ENCODE data around the gene ATP11A. TPM values are rescaled to one million over a fixed set of nuclear protein-coding genes. Genes with fewer than 3 reads are reported as not detected.
"Not testable (repeated sequence)": the region's sequence is repeated elsewhere in the genome, so short reads cannot be mapped to it uniquely, and the experiment has no call there.

ATP11A gene
- total and polyA plus RNA-seq, 2 experiments from 2014 or later = 4.9 to 5.0 TPM

GRCh38 chr13:112684071-112684845 is 5.6 kb upstream of the ATP11A start:
- H3K4me3 ChIP-seq = no peak overlapping the region
- H3K4me1 ChIP-seq (ENCODE audit: insufficient read depth) = no peaks in the 10 kb centered on the region
- H2AFZ ChIP-seq = no peak overlapping the region
- peaks cover 8% of the 10 kb centered on the region; the same call in 1 of the 2 replicates for H3F3A ChIP-seq (ENCODE audit: insufficient read depth)
- in situ Hi-C loops (cut with MboI) = no loop called here
- WGBS, 2 experiments (ENCODE audit: low coverage in 1 of 2, low lambda C conversion rate in 2 of 2, missing lambda C conversion rate in 2 of 2) = 82 to 84% methylated on average over 18 of the region's 18 CpGs
- DNase-seq = no peak
- H3K9me3 ChIP-seq (ENCODE audit: low read depth) = no peaks in the 10 kb centered on the region
- H3K27ac ChIP-seq = no peak overlapping the region
- no peaks in the 10 kb centered on the region for H3K79me2 ChIP-seq (ENCODE audit: insufficient read depth)
- H3K36me3 ChIP-seq (ENCODE audit: low read depth) = no peaks in the 10 kb centered on the region
- H3K27me3 ChIP-seq (replicated peaks; ENCODE audit: insufficient read depth) = no peaks in the 10 kb centered on the region; the same call in 1 of the 2 replicates
- no peak overlapping the region for H3K9ac ChIP-seq
- H4K20me1 ChIP-seq (ENCODE audit: insufficient read depth) = no peaks in the 10 kb centered on the region
- no peaks in the 10 kb centered on the region for H3K9me2 ChIP-seq (ENCODE audit: insufficient read depth)
- no peak overlapping the region for H3K4me2 ChIP-seq (ENCODE audit: unreplicated experiment)
- TF ChIP-seq EZH2 (IDR thresholded peaks at IDR 0.05; ENCODE audit: insufficient read depth, poor library complexity, severe bottlenecking) (no peak), EZH2phosphoT487 (IDR thresholded peaks at IDR 0.05; ENCODE audit: insufficient read depth, low read depth) (no peak)

GRCh38 chr13:112685189-112685805 is 4.5 kb upstream of the ATP11A start:
- H3K9ac ChIP-seq; H3K79me2 ChIP-seq (ENCODE audit: insufficient read depth); H3K4me3 ChIP-seq; H3K9me3 ChIP-seq (ENCODE audit: low read depth); H4K20me1 ChIP-seq (ENCODE audit: insufficient read depth); H3K36me3 ChIP-seq (ENCODE audit: low read depth); H2AFZ ChIP-seq; H3F3A ChIP-seq (ENCODE audit: insufficient read depth); H3K4me1 ChIP-seq (ENCODE audit: insufficient read depth); H3K4me2 ChIP-seq (ENCODE audit: unreplicated experiment); in situ Hi-C loops (cut with MboI); DNase-seq; H3K9me2 ChIP-seq (ENCODE audit: insufficient read depth); H3K27me3 ChIP-seq (replicated peaks; ENCODE audit: insufficient read depth); H3K27ac ChIP-seq: not testable (repeated sequence)
- WGBS, 2 experiments (ENCODE audit: low coverage in 1 of 2, low lambda C conversion rate in 2 of 2, missing lambda C conversion rate in 2 of 2) = 78% methylated on average over 9 of the region's 9 CpGs

- Histone ChIP-seq H3K9me2 (ENCODE audit: insufficient read depth) (no peaks in the 10 kb centered on the region), H3F3A (ENCODE audit: insufficient read depth) (peaks cover 8% of the 10 kb centered on the region; the same call in 1 of the 2 replicates), H4K20me1 (ENCODE audit: insufficient read depth) (no peaks in the 10 kb centered on the region), H3K36me3 (ENCODE audit: low read depth) (no peaks in the 10 kb centered on the region), H3K9me3 (ENCODE audit: low read depth) (no peaks in the 10 kb centered on the region), H2AFZ (no peak overlapping the region), H3K4me2 (ENCODE audit: unreplicated experiment) (no peak overlapping the region), H3K79me2 (ENCODE audit: insufficient read depth) (no peaks in the 10 kb centered on the region), H3K9ac (no peak overlapping the region), H3K4me3 (no peak overlapping the region), H3K4me1 (ENCODE audit: insufficient read depth) (no peaks in the 10 kb centered on the region), H3K27me3 (replicated peaks; ENCODE audit: insufficient read depth) (no peaks in the 10 kb centered on the region), H3K27ac (no peak overlapping the region)
- DNase-seq = no peak
- TF ChIP-seq EZH2phosphoT487 (IDR thresholded peaks at IDR 0.05; ENCODE audit: insufficient read depth, low read depth) (no peak), EZH2 (IDR thresholded peaks at IDR 0.05; ENCODE audit: insufficient read depth, poor library complexity, severe bottlenecking) (no peak)
- whole genome bisulfite sequencing, 2 experiments (ENCODE audit: low coverage in 1 of 2, low lambda C conversion rate in 2 of 2, missing lambda C conversion rate in 2 of 2) = 51 to 53% methylated on average over 4 of the region's 4 CpGs
- in situ Hi-C loops (cut with MboI) = no loop called here
Measured at GRCh38 chr13:112685896-112686295, 3.9 kb upstream of the ATP11A start.

- no peak for DNase-seq
- H3K4me1 ChIP-seq (ENCODE audit: insufficient read depth) = peaks cover under 1% of the 10 kb centered on the region; the same call in 1 of the 2 replicates
- in situ Hi-C loops (cut with MboI) = no loop called here
- no peaks in the 10 kb centered on the region for H3K36me3 ChIP-seq (ENCODE audit: low read depth)
- no peak overlapping the region for H3K4me3 ChIP-seq
- no peak overlapping the region for H3K27ac ChIP-seq
- WGBS, 2 experiments (ENCODE audit: low coverage in 1 of 2, low lambda C conversion rate in 2 of 2, missing lambda C conversion rate in 2 of 2) = 88 to 92% methylated on average over 7 of the region's 7 CpGs
- H3K9me2 ChIP-seq (ENCODE audit: insufficient read depth) = no peaks in the 10 kb centered on the region
- no peak overlapping the region for H3K9ac ChIP-seq
- no peak overlapping the region for H2AFZ ChIP-seq
- H3K4me2 ChIP-seq (ENCODE audit: unreplicated experiment) = no peak overlapping the region
- TF ChIP-seq EZH2phosphoT487 (IDR thresholded peaks at IDR 0.05; ENCODE audit: insufficient read depth, low read depth) (no peak), EZH2 (IDR thresholded peaks at IDR 0.05; ENCODE audit: insufficient read depth, poor library complexity, severe bottlenecking) (no peak)
- H3K79me2 ChIP-seq (ENCODE audit: insufficient read depth) = 0 out of 2 replicates have a peak, but pooled peaks cover under 1% of the 10 kb centered on the region
- no peaks in the 10 kb centered on the region for H3K9me3 ChIP-seq (ENCODE audit: low read depth)
- peaks cover 8% of the 10 kb centered on the region; the same call in 1 of the 2 replicates for H3F3A ChIP-seq (ENCODE audit: insufficient read depth)
- H3K27me3 ChIP-seq (replicated peaks; ENCODE audit: insufficient read depth) = no peaks in the 10 kb centered on the region
- H4K20me1 ChIP-seq (ENCODE audit: insufficient read depth) = no peaks in the 10 kb centered on the region
Measured at GRCh38 chr13:112686364-112686763, 3.5 kb upstream of the ATP11A start.
